ENCODE measurements around the gene SLITRK5. TPM values are rescaled to one million over a fixed set of nuclear protein-coding genes. Genes with fewer than 3 reads are reported as not detected.

SLITRK5 gene
- total and polyA plus RNA-seq, 11 donors, result under 0.01 to 0.61 (median 0.02) TPM; not detected in 3

DNA sequence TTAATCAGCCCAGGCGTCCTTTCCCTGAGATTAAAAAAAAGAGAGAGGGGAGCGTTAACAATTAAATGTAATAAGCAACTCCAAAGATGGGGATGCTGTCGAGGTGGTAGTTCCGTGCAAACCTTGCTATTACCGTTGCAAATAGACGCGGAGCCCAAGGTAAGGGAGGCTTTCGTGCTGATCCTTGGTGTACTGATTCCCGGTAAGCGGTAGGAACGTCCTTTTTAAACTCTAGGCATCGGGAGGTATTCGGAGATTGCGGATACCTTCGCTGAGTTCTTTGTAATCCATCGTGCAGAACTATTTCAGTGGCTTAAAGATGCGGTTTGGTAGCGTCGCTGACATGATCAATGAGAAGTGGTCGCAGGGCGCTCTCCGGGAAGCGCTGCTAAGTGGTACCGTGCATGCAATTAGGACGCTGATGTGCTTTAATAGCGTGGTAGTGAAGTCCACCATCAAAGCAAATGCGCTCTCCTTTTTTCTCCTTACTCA is 3.1 kb downstream of the SLITRK5 start:
- TF ChIP-seq, protein P1, sequence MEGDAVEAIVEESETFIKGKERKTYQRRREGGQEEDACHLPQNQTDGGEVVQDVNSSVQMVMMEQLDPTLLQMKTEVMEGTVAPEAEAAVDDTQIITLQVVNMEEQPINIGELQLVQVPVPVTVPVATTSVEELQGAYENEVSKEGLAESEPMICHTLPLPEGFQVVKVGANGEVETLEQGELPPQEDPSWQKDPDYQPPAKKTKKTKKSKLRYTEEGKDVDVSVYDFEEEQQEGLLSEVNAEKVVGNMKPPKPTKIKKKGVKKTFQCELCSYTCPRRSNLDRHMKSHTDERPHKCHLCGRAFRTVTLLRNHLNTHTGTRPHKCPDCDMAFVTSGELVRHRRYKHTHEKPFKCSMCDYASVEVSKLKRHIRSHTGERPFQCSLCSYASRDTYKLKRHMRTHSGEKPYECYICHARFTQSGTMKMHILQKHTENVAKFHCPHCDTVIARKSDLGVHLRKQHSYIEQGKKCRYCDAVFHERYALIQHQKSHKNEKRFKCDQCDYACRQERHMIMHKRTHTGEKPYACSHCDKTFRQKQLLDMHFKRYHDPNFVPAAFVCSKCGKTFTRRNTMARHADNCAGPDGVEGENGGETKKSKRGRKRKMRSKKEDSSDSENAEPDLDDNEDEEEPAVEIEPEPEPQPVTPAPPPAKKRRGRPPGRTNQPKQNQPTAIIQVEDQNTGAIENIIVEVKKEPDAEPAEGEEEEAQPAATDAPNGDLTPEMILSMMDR (IDR thresholded peaks at IDR 0.05), result no peak
- no peak for TF ChIP-seq POLR2A (IDR thresholded peaks at IDR 0.05)
- no peaks in the 10 kb centered on the region for H3K9me3 ChIP-seq
- no peak for ATAC-seq
- peak overlapping the region in 2 of 12 donors; percentile 8 to 22 for H3K4me3 ChIP-seq
- no peaks in the 10 kb centered on the region for H3K36me3 ChIP-seq
- 1 to 3% (median 2%) methylated on average over 22 to 27 of the region's 27 CpGs for WGBS, 4 donors
- intact Hi-C loops (cut with DNase I), result no loop called here
- H3K27ac ChIP-seq, result no peak overlapping the region
- DNase-seq, result no peak
- H3K4me1 ChIP-seq, result peaks cover 0 to 46% (median 18%) of the 10 kb centered on the region in 12 donors
- peaks cover 30 to 89% (median 71%) of the 10 kb centered on the region in 9 donors for H3K27me3 ChIP-seq

DNA sequence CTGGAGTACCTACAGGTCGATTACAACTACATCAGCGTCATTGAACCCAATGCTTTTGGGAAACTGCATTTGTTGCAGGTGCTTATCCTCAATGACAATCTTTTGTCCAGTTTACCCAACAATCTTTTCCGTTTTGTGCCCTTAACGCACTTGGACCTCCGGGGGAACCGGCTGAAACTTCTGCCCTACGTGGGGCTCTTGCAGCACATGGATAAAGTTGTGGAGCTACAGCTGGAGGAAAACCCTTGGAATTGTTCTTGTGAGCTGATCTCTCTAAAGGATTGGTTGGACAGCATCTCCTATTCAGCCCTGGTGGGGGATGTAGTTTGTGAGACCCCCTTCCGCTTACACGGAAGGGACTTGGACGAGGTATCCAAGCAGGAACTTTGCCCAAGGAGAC is 4.7 kb downstream of the SLITRK5 start:
- ATAC-seq (no peak), DNase-seq (no peak)
- intact Hi-C loops (cut with DNase I), result no loop called here
- H3K4me3 ChIP-seq, result no peak overlapping the region
- H3K27me3 ChIP-seq, result peaks cover 30 to 77% (median 69%) of the 10 kb centered on the region in 9 donors
- H3K36me3 ChIP-seq, result no peaks in the 10 kb centered on the region
- no peak overlapping the region for H3K27ac ChIP-seq
- TF ChIP-seq POLR2A (IDR thresholded peaks at IDR 0.05), result no peak
- TF ChIP-seq, protein P1 (IDR thresholded peaks at IDR 0.05), result no peak
- 29 to 53% (median 45%) methylated on average over 10 of the region's 10 CpGs for WGBS, 4 donors
- H3K9me3 ChIP-seq, result no peaks in the 10 kb centered on the region
- peaks cover 0 to 45% (median 17%) of the 10 kb centered on the region in 12 donors for H3K4me1 ChIP-seq

DNA sequence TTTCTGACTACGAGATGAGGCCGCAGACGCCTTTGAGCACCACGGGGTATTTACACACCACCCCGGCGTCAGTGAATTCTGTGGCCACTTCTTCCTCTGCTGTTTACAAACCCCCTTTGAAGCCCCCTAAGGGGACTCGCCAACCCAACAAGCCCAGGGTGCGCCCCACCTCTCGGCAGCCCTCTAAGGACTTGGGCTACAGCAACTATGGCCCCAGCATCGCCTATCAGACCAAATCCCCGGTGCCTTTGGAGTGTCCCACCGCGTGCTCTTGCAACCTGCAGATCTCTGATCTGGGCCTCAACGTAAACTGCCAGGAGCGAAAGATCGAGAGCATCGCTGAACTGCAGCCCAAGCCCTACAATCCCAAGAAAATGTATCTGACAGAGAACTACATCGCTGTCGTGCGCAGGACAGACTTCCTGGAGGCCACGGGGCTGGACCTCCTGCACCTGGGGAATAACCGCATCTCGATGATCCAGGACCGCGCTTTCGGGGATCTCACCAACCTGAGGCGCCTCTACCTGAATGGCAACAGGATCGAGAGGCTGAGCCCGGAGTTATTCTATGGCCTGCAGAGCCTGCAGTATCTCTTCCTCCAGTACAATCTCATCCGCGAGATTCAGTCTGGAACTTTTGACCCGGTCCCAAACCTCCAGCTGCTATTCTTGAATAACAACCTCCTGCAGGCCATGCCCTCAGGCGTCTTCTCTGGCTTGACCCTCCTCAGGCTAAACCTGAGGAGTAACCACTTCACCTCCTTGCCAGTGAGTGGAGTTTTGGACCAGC is 5.3 kb downstream of the SLITRK5 start:
- H3K4me1 ChIP-seq, result peaks cover 0 to 39% (median 15%) of the 10 kb centered on the region in 12 donors
- peaks cover 30 to 73% (median 64%) of the 10 kb centered on the region in 9 donors for H3K27me3 ChIP-seq
- TF ChIP-seq POLR2A (IDR thresholded peaks at IDR 0.05), result no peak
- TF ChIP-seq, protein P1 (IDR thresholded peaks at IDR 0.05), result no peak
- ATAC-seq, result no peak
- 23 to 42% (median 33%) methylated on average over 17 to 33 of the region's 33 CpGs for WGBS, 4 donors
- no peak for DNase-seq
- H3K36me3 ChIP-seq, result no peaks in the 10 kb centered on the region
- H3K27ac ChIP-seq, result no peak overlapping the region
- H3K4me3 ChIP-seq, result no peak overlapping the region
- intact Hi-C loops (cut with DNase I), result no loop called here
- H3K9me3 ChIP-seq, result no peaks in the 10 kb centered on the region

DNA sequence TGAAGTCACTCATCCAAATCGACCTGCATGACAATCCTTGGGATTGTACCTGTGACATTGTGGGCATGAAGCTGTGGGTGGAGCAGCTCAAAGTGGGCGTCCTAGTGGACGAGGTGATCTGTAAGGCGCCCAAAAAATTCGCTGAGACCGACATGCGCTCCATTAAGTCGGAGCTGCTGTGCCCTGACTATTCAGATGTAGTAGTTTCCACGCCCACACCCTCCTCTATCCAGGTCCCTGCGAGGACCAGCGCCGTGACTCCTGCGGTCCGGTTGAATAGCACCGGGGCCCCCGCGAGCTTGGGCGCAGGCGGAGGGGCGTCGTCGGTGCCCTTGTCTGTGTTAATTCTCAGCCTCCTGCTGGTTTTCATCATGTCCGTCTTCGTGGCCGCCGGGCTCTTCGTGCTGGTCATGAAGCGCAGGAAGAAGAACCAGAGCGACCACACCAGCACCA is 5.9 kb downstream of the SLITRK5 start:
- intact Hi-C loops (cut with DNase I), result no loop called here
- H3K27me3 ChIP-seq, result peaks cover 24 to 67% (median 58%) of the 10 kb centered on the region in 9 donors
- peak overlapping the region in 8 of 12 donors; percentile 34 to 55 (median 46) for H3K4me3 ChIP-seq
- no peak overlapping the region for H3K27ac ChIP-seq
- peaks cover 0 to 32% (median 12%) of the 10 kb centered on the region in 12 donors for H3K4me1 ChIP-seq
- ATAC-seq (no peak), DNase-seq (no peak)
- 5 to 25% (median 11%) methylated on average over 11 to 29 of the region's 29 CpGs for WGBS, 4 donors
- TF ChIP-seq, protein P1 (IDR thresholded peaks at IDR 0.05), result no peak
- TF ChIP-seq POLR2A (IDR thresholded peaks at IDR 0.05), result no peak
- no peaks in the 10 kb centered on the region for H3K9me3 ChIP-seq
- H3K36me3 ChIP-seq, result no peaks in the 10 kb centered on the region

Measured in heart left ventricle (tissue), 16 donors.